H7 (cell line): Measurements from ENCODE around the gene HYAL1. TPM values are rescaled to one million over a fixed set of nuclear protein-coding genes. Genes with fewer than 3 reads are reported as not detected.
"Not testable (repeated sequence)": the region's sequence is repeated elsewhere in the genome, so short reads cannot be mapped to it uniquely, and the experiment has no call there.

Source experiments
- DNase-seq: peaks from one replicate; pipeline ENCODE4 v3.0.0; 2012
- H3K27me3 ChIP-seq: 2 replicates; pipeline ENCODE4 v1.6.0; 2011; ENCODE audit warnings: mild to moderate bottlenecking, low read length; ENCODE audit not compliant: control insufficient read depth, insufficient read depth
- H3K36me3 ChIP-seq: replicated peaks from 2 replicates; pipeline ENCODE4 v1.5.1; 2011; ENCODE audit warnings: low read length; ENCODE audit not compliant: control insufficient read depth, insufficient read depth
- H3K4me3 ChIP-seq: 2 replicates; pipeline ENCODE4 v1.5.1; 2011; ENCODE audit warnings: low read depth, mild to moderate bottlenecking, control low read depth, low read length, moderate library complexity; ENCODE audit not compliant: insufficient read depth
- total RNA-seq: library from RNA; depleted of rRNA; stranded (reverse); fragments of >200 nt; shearing (Covaris generic); gene quantifications from 2 replicates; pipeline ENCODE4 v1.2.3, GENCODE V29; 2014

Gene HYAL1
- total RNA-seq, 1 experiment from 2014 or later = 5.4 TPM

GRCh38 chr3:50316657-50317242, 13.4 kb upstream of the HYAL1 start:
- Histone ChIP-seq H3K36me3 (peaks cover 31% of the 10 kb centered on the region), H3K4me3 (no peak overlapping the region), H3K27me3 (no peaks in the 10 kb centered on the region)
- DNase-seq = no peak

GRCh38 chr3:50314816-50315215, 11.4 kb upstream of the HYAL1 start:
- DNase-seq = no peak
- Histone ChIP-seq H3K36me3 (peaks cover 30% of the 10 kb centered on the region), H3K4me3 (no peak overlapping the region), H3K27me3 (no peaks in the 10 kb centered on the region)

- no peaks in the 10 kb centered on the region for H3K27me3 ChIP-seq
These were observed 11.0 kb upstream of the HYAL1 start for GRCh38 chr3:50314342-50314741.

GRCh38 chr3:50312041-50312440, 8.7 kb upstream of the HYAL1 start:
- H3K27me3 ChIP-seq, H3K4me3 ChIP-seq, DNase-seq, H3K36me3 ChIP-seq: not testable (repeated sequence)

More at GRCh38 chr3:50314342-50314741, 11.0 kb upstream of the HYAL1 start:
- no peak for DNase-seq
- Histone ChIP-seq H3K4me3 (no peak overlapping the region), H3K36me3 (peaks cover 25% of the 10 kb centered on the region)

GRCh38 chr3:50304601-50305000, 1.2 kb upstream of the HYAL1 start:
- Histone ChIP-seq H3K27me3 (no peaks in the 10 kb centered on the region), H3K4me3 (no peak overlapping the region), H3K36me3 (no peaks in the 10 kb centered on the region)
- DNase-seq = no peak

- H3K36me3 ChIP-seq = no peaks in the 10 kb centered on the region
- H3K4me3 ChIP-seq = no peak overlapping the region
- DNase-seq = no peak
- H3K27me3 ChIP-seq = no peaks in the 10 kb centered on the region
These were observed 1.0 kb downstream of the HYAL1 start for GRCh38 chr3:50302095-50303012.

DNA sequence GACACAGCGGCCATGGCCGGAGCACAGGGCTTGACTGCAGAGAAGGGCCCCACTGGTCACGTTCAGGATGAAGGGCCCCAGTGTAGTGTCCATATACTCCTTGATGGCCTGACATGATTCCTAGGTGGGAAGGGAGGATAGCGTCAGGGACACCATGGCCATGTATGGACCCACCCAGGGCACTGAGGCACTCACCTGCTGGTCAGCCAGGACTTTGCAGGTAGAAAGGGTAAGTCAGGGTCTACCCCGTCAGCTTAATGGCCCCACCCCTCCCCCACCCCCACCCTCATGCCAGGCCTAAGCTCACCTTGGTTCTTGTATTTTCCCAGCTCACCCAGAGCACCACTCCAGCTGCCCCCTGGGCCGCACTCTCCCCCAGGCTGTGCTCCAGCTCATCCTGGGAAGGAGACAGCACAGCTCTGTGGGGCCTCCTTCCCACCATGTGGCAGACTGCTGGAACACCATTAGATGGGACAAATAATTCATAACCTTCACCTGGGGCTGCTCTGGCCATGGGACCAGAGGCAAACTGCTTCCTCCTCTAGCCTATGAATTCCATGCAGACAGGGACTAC, 2.6 kb downstream of the HYAL1 start:
- DNase-seq = no peak
- no peak overlapping the region for H3K4me3 ChIP-seq
- no peaks in the 10 kb centered on the region for H3K36me3 ChIP-seq
- no peaks in the 10 kb centered on the region for H3K27me3 ChIP-seq

GRCh38 chr3:50299929-50300680, 3.3 kb downstream of the HYAL1 start:
- DNase-seq = no peak

DNA sequence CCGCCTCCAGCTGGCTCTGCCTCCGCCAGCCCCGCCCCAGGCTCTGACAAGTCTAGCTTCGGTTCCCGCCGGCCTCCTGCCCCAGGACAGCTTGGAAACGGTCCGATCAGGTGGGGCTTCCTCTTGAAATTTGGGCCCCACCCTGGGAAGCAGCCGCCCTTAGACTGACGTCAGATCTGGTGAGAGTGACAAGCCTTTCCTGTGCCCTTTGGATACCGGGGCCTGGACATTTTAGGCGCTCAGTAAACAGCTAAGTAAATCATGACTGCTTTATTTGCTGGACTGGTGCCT, 3.8 kb downstream of the HYAL1 start:
- DNase-seq = no peak
- H3K36me3 ChIP-seq = no peaks in the 10 kb centered on the region
- no peaks in the 10 kb centered on the region for H3K27me3 ChIP-seq
- peak overlapping the region; percentile 14; the same call in 1 of the 2 replicates for H3K4me3 ChIP-seq

More at GRCh38 chr3:50299929-50300680, 3.3 kb downstream of the HYAL1 start:
- peak overlapping the region; percentile 14; the same call in 1 of the 2 replicates for H3K4me3 ChIP-seq
- no peaks in the 10 kb centered on the region for H3K27me3 ChIP-seq
- H3K36me3 ChIP-seq = no peaks in the 10 kb centered on the region

GRCh38 chr3:50298836-50299637, 4.3 kb downstream of the HYAL1 start, which contains the start of the genes HYAL3 and NAA80:
Gene HYAL3 (minus strand): TSS chr3:50299405. CDS start chr3:50295602, 3,803 bp downstream.
Gene NAA80 (minus strand): TSS chr3:50299405. CDS start chr3:50297463, 1,942 bp downstream.
- Histone ChIP-seq H3K36me3 (no peaks in the 10 kb centered on the region), H3K27me3 (no peaks in the 10 kb centered on the region), H3K4me3 (peak within 1 kb of the TSS; percentile 98)
- peak; percentile 100 for DNase-seq

- H3K27me3 ChIP-seq = no peaks in the 10 kb centered on the region
- H3K36me3 ChIP-seq = no peaks in the 10 kb centered on the region
- DNase-seq = peak; percentile 71
- H3K4me3 ChIP-seq = peak overlapping the region; percentile 98
These were observed 5.3 kb downstream of the HYAL1 start for GRCh38 chr3:50297896-50298725.

GRCh38 chr3:50297384-50297775, 6.0 kb downstream of the HYAL1 start:
- Histone ChIP-seq H3K36me3 (no peaks in the 10 kb centered on the region), H3K27me3 (no peaks in the 10 kb centered on the region), H3K4me3 (no peak overlapping the region)
- DNase-seq = no peak

GRCh38 chr3:50296721-50297383, 6.5 kb downstream of the HYAL1 start:
- Histone ChIP-seq H3K27me3 (no peaks in the 10 kb centered on the region), H3K4me3 (no peak overlapping the region), H3K36me3 (no peaks in the 10 kb centered on the region)
- DNase-seq = no peak
